Measurements from ENCODE around the gene SMAD6. TPM values are rescaled to one million over a fixed set of nuclear protein-coding genes. Genes with fewer than 3 reads are reported as not detected.

Gene SMAD6
- total and polyA plus RNA-seq, 9 of the 15 experiments (the other 6 are each of a cell fraction or from before 2014, with no cell fraction given), result 0.10 to 15.5 (median 3.7) TPM

- TF ChIP-seq ZBTB5 (IDR thresholded peaks at IDR 0.05), result no peak
These were observed 128.3 kb downstream of the SMAD6 start (continued) for GRCh38 chr15:66830358-66830757.

GRCh38 chr15:66830823-66831222 is 128.8 kb downstream of the SMAD6 start:
- H3K4me2 ChIP-seq (ENCODE audit: insufficient read depth, low read length), result no peak overlapping the region
- TF ChIP-seq ZNF175 (CRISPR knock-in tag; IDR thresholded peaks at IDR 0.05; ENCODE audit: low read depth), result no peak
- TF ChIP-seq ZNF76 (CRISPR knock-in tag; IDR thresholded peaks at IDR 0.05; ENCODE audit: borderline replicate concordance), result no peak
- no peak for TF ChIP-seq ZNF184 (CRISPR knock-in tag; IDR thresholded peaks at IDR 0.05)
- no peak for TF ChIP-seq ZBED1 (IDR thresholded peaks at IDR 0.05)
- no peak for TF ChIP-seq ZBTB26 (CRISPR knock-in tag; IDR thresholded peaks at IDR 0.05)
- no peak for TF ChIP-seq HMGXB4 (CRISPR knock-in tag; IDR thresholded peaks at IDR 0.05)
- no peak for TF ChIP-seq ZNF592 (IDR thresholded peaks at IDR 0.05)
- no peak for TF ChIP-seq CBX1 (IDR thresholded peaks at IDR 0.05; ENCODE audit: low read depth)
- TF ChIP-seq THRAP3 (IDR thresholded peaks at IDR 0.05; ENCODE audit: borderline replicate concordance), result no peak
- no peak for TF ChIP-seq KLF13 (tag; IDR thresholded peaks at IDR 0.05; ENCODE audit: borderline replicate concordance, low read depth)
- TF ChIP-seq FOS (IDR thresholded peaks at IDR 0.05; ENCODE audit: extremely low read depth, insufficient read length), result no peak

More at GRCh38 chr15:66830823-66831222, 128.8 kb downstream of the SMAD6 start:
- H3K27me3 ChIP-seq (ENCODE audit: control insufficient read depth in 2 of 2, insufficient read depth in 2 of 2, low read length in 2 of 2), result no peaks in the 10 kb centered on the region
- intact Hi-C loops (cut with micrococcal nuclease), result no loop called here
- POLR2A ChIA-PET, result interaction anchor here (1.2 kb wide), 1 partner anchor 12 kb away, joined by 5 read pairs; no protein-coding TSS in a partner anchor
- H3K4me1 ChIP-seq (replicated peaks in 1 of 2; ENCODE audit: control insufficient read depth in 2 of 2, insufficient read depth in 2 of 2, low read length in 2 of 2), result peaks cover 0 to 7% of the 10 kb centered on the region in 2 experiments; a peak in 2 of 5 replicates
- DNase-seq (ENCODE audit: extremely low read depth in 1 of 4, low spot score in 3 of 4), result no peak
- H4K20me1 ChIP-seq (replicated peaks; ENCODE audit: control insufficient read depth, insufficient read depth, low read length), result no peaks in the 10 kb centered on the region
- ATAC-seq, result no peak
- H3K9me1 ChIP-seq (ENCODE audit: control insufficient read depth, insufficient read depth, low read length), result no peaks in the 10 kb centered on the region
- H3K79me2 ChIP-seq (ENCODE audit: control insufficient read depth, insufficient read depth, low read length), result no peaks in the 10 kb centered on the region
- no peak overlapping the region for H3K9ac ChIP-seq (ENCODE audit: insufficient read depth in 1 of 2, low read depth in 2 of 2, low read length in 2 of 2)
- H3K36me3 ChIP-seq (ENCODE audit: control insufficient read depth, insufficient read depth, low read length), result no peaks in the 10 kb centered on the region
- no TSS peak for BruUV-seq (replicated peaks)
- in situ Hi-C loops (cut with MboI), result no loop called here
- WGBS (ENCODE audit: insufficient coverage, low coverage, missing lambda C conversion rate), result 28% methylated on average over 3 of the region's 3 CpGs
- no peaks in the 10 kb centered on the region for H3K9me3 ChIP-seq (replicated peaks; ENCODE audit: control insufficient read depth, insufficient read depth, low read depth, low read length)
- H3K27ac ChIP-seq (ENCODE audit: extremely low read depth, low read depth, low read length), result no peak overlapping the region
- CTCF ChIA-PET (ENCODE audit: low intra/inter-chr PET ratio), result no interaction called here
- FAIRE-seq, result no peak
- H2AFZ ChIP-seq (ENCODE audit: low read depth, low read length), result no peak overlapping the region
- H3K4me3 ChIP-seq, result no peak overlapping the region

Measured in K562 (cell line).